ENCODE measurements around the gene DCT.
A peak's percentile ranks its signal among the peaks of the same experiment; 100 is the strongest.

DCT gene

GRCh38 chr13:94495806-94496205 lies 16.3 kb upstream of the DCT start:
- Histone ChIP-seq H4K20me1 (no peaks in the 10 kb centered on the region), H3K4me1 (peaks cover 6% of the 10 kb centered on the region; the same call in 1 of the 2 replicates), H3K9ac (no peak overlapping the region), H3K36me3 (no peaks in the 10 kb centered on the region), H3K27ac (no peak overlapping the region), H3K27me3 (no peaks in the 10 kb centered on the region), H3K9me3 (peaks cover 12% of the 10 kb centered on the region), H3K4me2 (no peak overlapping the region), H3K4me3 (no peak overlapping the region)
- no peak for TF ChIP-seq Cebpa-rat (IDR thresholded peaks at IDR 0.05)

- no peak for TF ChIP-seq Cebpa-rat (IDR thresholded peaks at IDR 0.05)
- Histone ChIP-seq H3K4me1 (peaks cover 6% of the 10 kb centered on the region; the same call in 1 of the 2 replicates), H3K9me3 (peaks cover 10% of the 10 kb centered on the region), H3K27me3 (no peaks in the 10 kb centered on the region), H3K36me3 (no peaks in the 10 kb centered on the region), H3K27ac (no peak overlapping the region), H4K20me1 (no peaks in the 10 kb centered on the region), H3K9ac (no peak overlapping the region), H3K4me3 (no peak overlapping the region), H3K4me2 (no peak overlapping the region)
These were observed 14.5 kb upstream of the DCT start for GRCh38 chr13:94494026-94494425.

GRCh38 chr13:94487043-94487442 lies 7.6 kb upstream of the DCT start:
- Histone ChIP-seq H3K27me3 (no peaks in the 10 kb centered on the region), H4K20me1 (no peaks in the 10 kb centered on the region), H3K9ac (no peak overlapping the region), H3K9me3 (no peaks in the 10 kb centered on the region), H3K4me1 (no peaks in the 10 kb centered on the region), H3K4me2 (no peak overlapping the region), H3K36me3 (no peaks in the 10 kb centered on the region), H3K27ac (no peak overlapping the region), H3K4me3 (no peak overlapping the region)
- TF ChIP-seq Cebpa-rat (IDR thresholded peaks at IDR 0.05) = no peak

GRCh38 chr13:94483970-94484369 lies 4.5 kb upstream of the DCT start:
- Histone ChIP-seq H3K9me3 (no peaks in the 10 kb centered on the region), H3K4me1 (peaks cover 28% of the 10 kb centered on the region), H3K4me2 (no peak overlapping the region), H3K27ac (no peak overlapping the region), H3K4me3 (no peak overlapping the region), H4K20me1 (no peaks in the 10 kb centered on the region), H3K36me3 (no peaks in the 10 kb centered on the region), H3K9ac (no peak overlapping the region), H3K27me3 (no peaks in the 10 kb centered on the region)
- TF ChIP-seq Cebpa-rat (IDR thresholded peaks at IDR 0.05) = no peak

- H3K4me3 ChIP-seq = no peak overlapping the region
- H3K27me3 ChIP-seq = no peaks in the 10 kb centered on the region
- peak overlapping the region; percentile 86; the same call in 1 of the 2 replicates for H3K27ac ChIP-seq
These were observed 2.5 kb upstream of the DCT start for GRCh38 chr13:94481941-94482340.

GRCh38 chr13:94480672-94481145 lies 1.2 kb upstream of the DCT start:
- peak overlapping the region; percentile 86 for H3K27ac ChIP-seq
- no peak overlapping the region for H3K4me3 ChIP-seq
- no peaks in the 10 kb centered on the region for H3K9me3 ChIP-seq
- peak; percentile 92 for TF ChIP-seq Cebpa-rat (IDR thresholded peaks at IDR 0.05)
- peaks cover 31% of the 10 kb centered on the region for H3K4me1 ChIP-seq
- peak overlapping the region; percentile 66 for H3K4me2 ChIP-seq
- H4K20me1 ChIP-seq = no peaks in the 10 kb centered on the region
- peak overlapping the region; percentile 66 for H3K9ac ChIP-seq
- H3K36me3 ChIP-seq = no peaks in the 10 kb centered on the region
- H3K27me3 ChIP-seq = no peaks in the 10 kb centered on the region

More at GRCh38 chr13:94481941-94482340, 2.5 kb upstream of the DCT start:
- no peak overlapping the region for H3K9ac ChIP-seq
- peaks cover 31% of the 10 kb centered on the region for H3K4me1 ChIP-seq
- no peak overlapping the region for H3K4me2 ChIP-seq
- H3K36me3 ChIP-seq = no peaks in the 10 kb centered on the region
- H4K20me1 ChIP-seq = no peaks in the 10 kb centered on the region
- TF ChIP-seq Cebpa-rat (IDR thresholded peaks at IDR 0.05) = no peak
- no peaks in the 10 kb centered on the region for H3K9me3 ChIP-seq

- TF ChIP-seq Cebpa-rat (IDR thresholded peaks at IDR 0.05) = no peak
- peak overlapping the region; percentile 86; the same call in 1 of the 2 replicates for H3K27ac ChIP-seq
- no peak overlapping the region for H3K4me3 ChIP-seq
- H3K27me3 ChIP-seq = no peaks in the 10 kb centered on the region
- no peaks in the 10 kb centered on the region for H4K20me1 ChIP-seq
- H3K4me2 ChIP-seq = no peak overlapping the region; the same call in 1 of the 2 replicates
- H3K36me3 ChIP-seq = no peaks in the 10 kb centered on the region
- peaks cover 31% of the 10 kb centered on the region for H3K4me1 ChIP-seq
- H3K9me3 ChIP-seq = no peaks in the 10 kb centered on the region
- H3K9ac ChIP-seq = no peak overlapping the region
These were observed 569 bp downstream of the DCT start for GRCh38 chr13:94478913-94479312.

- H3K27ac ChIP-seq = no peak overlapping the region
- no peak for TF ChIP-seq Cebpa-rat (IDR thresholded peaks at IDR 0.05)
- peaks cover 14% of the 10 kb centered on the region; the same call in 1 of the 2 replicates for H3K9me3 ChIP-seq
These were observed 9.4 kb downstream of the DCT start for GRCh38 chr13:94470126-94470525.

GRCh38 chr13:94464771-94465170 lies 14.7 kb downstream of the DCT start:
- H3K9me3 ChIP-seq = peaks cover 5% of the 10 kb centered on the region; the same call in 1 of the 2 replicates
- H3K4me3 ChIP-seq = no peak overlapping the region
- no peak overlapping the region for H3K9ac ChIP-seq
- H3K36me3 ChIP-seq = no peaks in the 10 kb centered on the region
- no peaks in the 10 kb centered on the region for H3K27me3 ChIP-seq
- H3K4me1 ChIP-seq = peaks cover 6% of the 10 kb centered on the region
- TF ChIP-seq Cebpa-rat (IDR thresholded peaks at IDR 0.05) = no peak
- H4K20me1 ChIP-seq = no peaks in the 10 kb centered on the region
- no peak overlapping the region for H3K27ac ChIP-seq
- H3K4me2 ChIP-seq = no peak overlapping the region

More at GRCh38 chr13:94470126-94470525, 9.4 kb downstream of the DCT start:
- no peaks in the 10 kb centered on the region for H3K36me3 ChIP-seq
- H3K27me3 ChIP-seq = no peaks in the 10 kb centered on the region
- H4K20me1 ChIP-seq = no peaks in the 10 kb centered on the region
- no peak overlapping the region for H3K9ac ChIP-seq
- no peak overlapping the region for H3K4me3 ChIP-seq
- H3K4me2 ChIP-seq = peak overlapping the region; percentile 36
- H3K4me1 ChIP-seq = peaks cover 11% of the 10 kb centered on the region

GRCh38 chr13:94462670-94463069 lies 16.8 kb downstream of the DCT start:
- no peaks in the 10 kb centered on the region for H3K9me3 ChIP-seq
- H3K4me1 ChIP-seq = no peaks in the 10 kb centered on the region
- TF ChIP-seq Cebpa-rat (IDR thresholded peaks at IDR 0.05) = no peak
- no peak overlapping the region for H3K27ac ChIP-seq
- no peak overlapping the region for H3K4me3 ChIP-seq
- H3K9ac ChIP-seq = no peak overlapping the region
- H3K4me2 ChIP-seq = no peak overlapping the region
- no peaks in the 10 kb centered on the region for H3K27me3 ChIP-seq
- H3K36me3 ChIP-seq = no peaks in the 10 kb centered on the region
- no peaks in the 10 kb centered on the region for H4K20me1 ChIP-seq

- Histone ChIP-seq H3K4me1 (no peaks in the 10 kb centered on the region), H3K4me2 (no peak overlapping the region), H3K27ac (no peak overlapping the region), H3K4me3 (no peak overlapping the region), H3K9ac (no peak overlapping the region), H3K27me3 (no peaks in the 10 kb centered on the region), H3K36me3 (no peaks in the 10 kb centered on the region), H4K20me1 (no peaks in the 10 kb centered on the region), H3K9me3 (no peaks in the 10 kb centered on the region)
- no peak for TF ChIP-seq Cebpa-rat (IDR thresholded peaks at IDR 0.05)
These were observed 20.4 kb downstream of the DCT start for GRCh38 chr13:94459116-94459515.

Data from BLaER1 (cell line).